NT2/D1 (cell line): ENCODE data around the gene VARS1.
"Not testable (repeated sequence)": the region's sequence is repeated elsewhere in the genome, so short reads cannot be mapped to it uniquely, and the experiment has no call there.

Experiments used
- DNase-seq: peaks from one replicate; pipeline ENCODE4 v3.0.0-alpha.2; 2011; ENCODE audit warnings: low read depth, low spot score
- H3K27me3 ChIP-seq: 2 replicates; pipeline ENCODE4 v1.6.0; 2011; ENCODE audit warnings: mild to moderate bottlenecking; ENCODE audit not compliant: insufficient read length, insufficient read depth
- H3K36me3 ChIP-seq: 2 replicates; pipeline ENCODE4 v1.6.1; 2011; ENCODE audit warnings: mild to moderate bottlenecking, low read length, mixed read lengths; ENCODE audit not compliant: insufficient read depth, insufficient read length
- H3K4me1 ChIP-seq: 2 replicates; pipeline ENCODE4 v1.5.1; 2011; ENCODE audit not compliant: insufficient read depth, insufficient read length
- H3K4me3 ChIP-seq: 2 replicates; pipeline ENCODE4 v1.5.1; 2011; ENCODE audit warnings: low read depth; ENCODE audit not compliant: insufficient read length
- H3K9ac ChIP-seq: 2 replicates; pipeline ENCODE4 v1.6.0; 2011; ENCODE audit warnings: low read depth; ENCODE audit not compliant: insufficient read length
- H3K9me3 ChIP-seq: 2 replicates; pipeline ENCODE4 v1.5.1; 2011; ENCODE audit warnings: mild to moderate bottlenecking, low read length; ENCODE audit not compliant: insufficient read depth
- SUZ12 ChIP-seq: IDR thresholded peaks from 2 replicates; pipeline ENCODE4 v1.6.1; 2011; ENCODE audit not compliant: insufficient read length, insufficient read depth; ENCODE audit errors: extremely low read depth
- YY1 ChIP-seq: IDR thresholded peaks from 2 replicates; pipeline ENCODE4 v1.6.1; 2011; ENCODE audit not compliant: insufficient read length, insufficient read depth
- ZNF274 ChIP-seq: IDR thresholded peaks from 2 replicates; pipeline ENCODE4 v1.6.1; 2011; ENCODE audit warnings: mild to moderate bottlenecking, low read depth, low read length

VARS1 gene

GRCh38 chr6:31806470-31807272, 11.1 kb upstream of the VARS1 start, which contains the start of gene LSM2:
Gene LSM2 (minus strand): TSS chr6:31806966. CDS start chr6:31806757, 209 bp downstream.
- Histone ChIP-seq H3K9me3 (no peaks in the 10 kb centered on the region), H3K4me1 (no peaks in the 10 kb centered on the region), H3K36me3 (peaks cover 22% of the 10 kb centered on the region), H3K9ac (peak within 1 kb of the TSS; percentile 97), H3K27me3 (no peaks in the 10 kb centered on the region), H3K4me3 (peak within 1 kb of the TSS; percentile 82)
- peak; percentile 87 for DNase-seq
- no peak for TF ChIP-seq YY1
- TF ChIP-seq ZNF274 = no peak
- no peak for TF ChIP-seq SUZ12

- peak overlapping the region; percentile 97 for H3K9ac ChIP-seq
- peaks cover 29% of the 10 kb centered on the region for H3K36me3 ChIP-seq
- no peak for TF ChIP-seq ZNF274
- H3K9me3 ChIP-seq = no peaks in the 10 kb centered on the region
- DNase-seq = no peak
- no peaks in the 10 kb centered on the region for H3K27me3 ChIP-seq
- peak overlapping the region; percentile 82 for H3K4me3 ChIP-seq
- no peaks in the 10 kb centered on the region for H3K4me1 ChIP-seq
Measured at GRCh38 chr6:31805939-31806469, 10.5 kb upstream of the VARS1 start.

- H3K36me3 ChIP-seq = peaks cover 50% of the 10 kb centered on the region
Measured at GRCh38 chr6:31801031-31801927, 5.7 kb upstream of the VARS1 start.

GRCh38 chr6:31799781-31800180, 4.2 kb upstream of the VARS1 start:
- H3K27me3 ChIP-seq = no peaks in the 10 kb centered on the region
- H3K4me1 ChIP-seq = no peaks in the 10 kb centered on the region
- no peak overlapping the region for H3K4me3 ChIP-seq
- no peaks in the 10 kb centered on the region for H3K9me3 ChIP-seq
- peaks cover 44% of the 10 kb centered on the region for H3K36me3 ChIP-seq
- no peak for TF ChIP-seq SUZ12
- no peak for TF ChIP-seq ZNF274
- no peak for TF ChIP-seq YY1
- H3K9ac ChIP-seq = no peak overlapping the region
- DNase-seq = no peak

More at GRCh38 chr6:31801031-31801927, 5.7 kb upstream of the VARS1 start:
- not testable (repeated sequence) for H3K9me3 ChIP-seq, H3K4me1 ChIP-seq, H3K9ac ChIP-seq, H3K27me3 ChIP-seq, DNase-seq, H3K4me3 ChIP-seq

GRCh38 chr6:31797588-31797987, 2.0 kb upstream of the VARS1 start:
- no peak overlapping the region for H3K4me3 ChIP-seq
- peaks cover 39% of the 10 kb centered on the region for H3K36me3 ChIP-seq
- TF ChIP-seq YY1 = no peak
- no peak for TF ChIP-seq SUZ12
- no peak for TF ChIP-seq ZNF274
- no peaks in the 10 kb centered on the region for H3K9me3 ChIP-seq
- H3K4me1 ChIP-seq = peaks cover 2% of the 10 kb centered on the region
- no peaks in the 10 kb centered on the region for H3K27me3 ChIP-seq
- H3K9ac ChIP-seq = no peak overlapping the region
- DNase-seq = no peak

GRCh38 chr6:31796993-31797385, 1.4 kb upstream of the VARS1 start:
- H3K4me3 ChIP-seq = no peak overlapping the region
- DNase-seq = no peak
- H3K9me3 ChIP-seq = no peaks in the 10 kb centered on the region
- H3K4me1 ChIP-seq = peaks cover 2% of the 10 kb centered on the region
- H3K27me3 ChIP-seq = no peaks in the 10 kb centered on the region
- TF ChIP-seq ZNF274 (no peak), YY1 (no peak), SUZ12 (no peak)
- peaks cover 42% of the 10 kb centered on the region for H3K36me3 ChIP-seq
- no peak overlapping the region for H3K9ac ChIP-seq
